Measurements from ENCODE around the gene RTL5.

- TF ChIP-seq CTCF (IDR thresholded peaks at IDR 0.05) (no peak), ZFX (IDR thresholded peaks at IDR 0.05; ENCODE audit: borderline replicate concordance) (no peak)
Measured at GRCh38 chrX:72141372-72142004, 9.8 kb upstream of the RTL5 start.
